Transverse colon (tissue), 4 donors: ENCODE data around the gene CLCNKA. TPM values are rescaled to one million over a fixed set of nuclear protein-coding genes. Genes with fewer than 3 reads are reported as not detected.
A peak's percentile ranks its signal among the peaks of the same experiment; 100 is the strongest.
"Not testable (repeated sequence)": the region's sequence is repeated elsewhere in the genome, so short reads cannot be mapped to it uniquely, and the experiment has no call there.

Source experiments
- DNase-seq: peaks from one replicate; pipeline ENCODE4 v3.0.0-alpha.2; 2019
- H3K27ac ChIP-seq, 4 donors: fragments of 200-600 bp; sonication (generic); 2 replicates each; pipeline ENCODE4 v1.5.1; 2016 to 2018; ENCODE audit warnings: inconsistent platforms in 4 of 4
- H3K27me3 ChIP-seq: fragments of 200-600 bp; sonication (generic); 2 replicates; pipeline ENCODE4 v1.5.1; 2017; ENCODE audit warnings: inconsistent platforms
- H3K36me3 ChIP-seq, 4 donors: fragments of 200-600 bp; sonication (generic); 2 replicates each; pipeline ENCODE4 v1.5.1; 2017 to 2019; ENCODE audit warnings: inconsistent platforms in 4 of 4
- H3K4me1 ChIP-seq, 4 donors: fragments of 200-600 bp; sonication (generic); 2 replicates each; pipeline ENCODE4 v1.5.1; 2017 to 2020; ENCODE audit warnings: inconsistent platforms in 4 of 4
- H3K4me3 ChIP-seq, 4 donors: fragments of 200-600 bp; sonication (generic); 1 replicate in 1 of 4; 2 replicates in 3 of 4; pipeline versions ENCODE4 v1.5.1 to v1.6.1; 2017 to 2019; ENCODE audit warnings: inconsistent platforms in 4 of 4
- H3K9me3 ChIP-seq, 2 donors: fragments of 200-600 bp; sonication (generic); 2 replicates each; pipeline ENCODE4 v1.5.1; 2017 to 2019; ENCODE audit warnings: inconsistent platforms in 2 of 2
- CTCF ChIP-seq, 5 experiments: fragments of 200-600 bp in 3 of 5; fragments of 450-650 bp in 2 of 5; sonication (generic) in 3 of 5; IDR thresholded peaks; 1 replicate in 2 of 5; 2 replicates in 3 of 5; pipeline ENCODE4 v1.5.1; 2016 to 2017; ENCODE audit warnings: antibody characterized with exemption in 5 of 5, inconsistent platforms in 3 of 5, mild to moderate bottlenecking in 2 of 5, moderate library complexity in 1 of 5
- EP300 ChIP-seq: sonication (generic); formaldehyde crosslinking; IDR thresholded peaks from one replicate; pipeline ENCODE4 v1.6.1; 2017; ENCODE audit warnings: antibody characterized with exemption, low read depth
- POLR2A ChIP-seq: fragments of 450-650 bp; IDR thresholded peaks from one replicate; pipeline ENCODE4 v1.6.1; 2016; ENCODE audit warnings: antibody characterized with exemption, mild to moderate bottlenecking, moderate library complexity
- POLR2AphosphoS5 ChIP-seq, 3 donors: sonication (generic); formaldehyde crosslinking; IDR thresholded peaks; one replicate each; pipeline ENCODE4 v1.6.1; 2016; ENCODE audit warnings: antibody characterized with exemption in 3 of 3
- WGBS, 2 donors: methylation state at CpG; one replicate each; pipeline ENCODE4 v1.1.5; 2018; ENCODE audit warnings: low coverage in 1 of 2; 5-methylcytosine and 5-hydroxymethylcytosine counted together
- in situ Hi-C, 4 donors: fragments of 200-750 bp; cut with MboI; loops; one replicate each; pipeline versions ENCODE4 v1.15.0 to v1.15.1; 2017; ENCODE audit warnings: low sequenced_read_pairs in 3 of 4, low pct_ligation_motif_present in 1 of 4, low pct_unique_long_range_greater_than_20kb in 1 of 4
- intact Hi-C: fragments of 100-400 bp; cut with DNase I; formaldehyde crosslinking; loops from one replicate; pipeline ENCODE4 v1.15.1; 2023; ENCODE audit warnings: low total_unique reads
- total RNA-seq, 4 donors: library from RNA; depleted of rRNA; stranded (reverse); fragments of >200 nt; gene quantifications; one replicate each; pipeline ENCODE4 v1.1.0, GENCODE V29; 2016

Gene CLCNKA
- total RNA-seq, 4 donors from 2014 or later = 0.68 to 21.7 (median 0.79) TPM; not detected in 1

GRCh38 chr1:16029288-16029687 lies 7.5 kb downstream of the CLCNKA start:
- Histone ChIP-seq H3K4me3 (no peak overlapping the region), H3K27ac (no peak overlapping the region), H3K36me3 (no peaks in the 10 kb centered on the region), H3K27me3 (peaks cover 26% of the 10 kb centered on the region), H3K4me1 (peaks cover 11 to 15% (median 13%) of the 10 kb centered on the region in 4 donors), H3K9me3 (no peaks in the 10 kb centered on the region)
- intact Hi-C loops = no loop called here
- no peak for DNase-seq
- TF ChIP-seq POLR2A (no peak), CTCF (IDR thresholded peaks at IDR 0.05) (no peak), EP300 (no peak), POLR2AphosphoS5 (IDR thresholded peaks at IDR 0.05) (no peak)
- in situ Hi-C loops = no loop called here
- WGBS, 2 donors = 60% methylated on average over 1 of the region's 1 CpG; no CpG with 5 or more reads in 1 of the 2 donors

GRCh38 chr1:16031551-16031950 lies 9.7 kb downstream of the CLCNKA start:
- intact Hi-C loops (no loop called here), in situ Hi-C loops (no loop called here)
- H3K4me1 ChIP-seq = peaks cover 11 to 15% (median 13%) of the 10 kb centered on the region in 4 donors
- peaks cover 23% of the 10 kb centered on the region for H3K27me3 ChIP-seq
- 81% methylated on average over 8 of the region's 8 CpGs; no CpG with 5 or more reads in 1 of the 2 donors for WGBS, 2 donors
- no peak overlapping the region for H3K27ac ChIP-seq
- no peak overlapping the region for H3K4me3 ChIP-seq
- H3K9me3 ChIP-seq = no peaks in the 10 kb centered on the region
- no peak for DNase-seq
- TF ChIP-seq POLR2A = no peak
- TF ChIP-seq EP300 = no peak
- no peak for TF ChIP-seq POLR2AphosphoS5 (IDR thresholded peaks at IDR 0.05)
- no peak for TF ChIP-seq CTCF (IDR thresholded peaks at IDR 0.05)
- H3K36me3 ChIP-seq = no peaks in the 10 kb centered on the region

- Histone ChIP-seq H3K4me1 (peaks cover 3 to 7% (median 5%) of the 10 kb centered on the region in 4 donors), H3K27ac (no peak overlapping the region), H3K36me3 (no peaks in the 10 kb centered on the region), H3K27me3 (peaks cover 13% of the 10 kb centered on the region), H3K9me3 (no peaks in the 10 kb centered on the region), H3K4me3 (no peak overlapping the region)
- 30 to 39% methylated on average over 2 to 17 of the region's 18 CpGs for WGBS, 2 donors
- in situ Hi-C loops (no loop called here), intact Hi-C loops (loop anchor here (2.0 kb wide), 1 partner anchor 24 kb away; no protein-coding TSS in a partner anchor)
- TF ChIP-seq POLR2A (no peak), POLR2AphosphoS5 (IDR thresholded peaks at IDR 0.05) (peak in 1 of 3 donors; percentile 6), CTCF (IDR thresholded peaks at IDR 0.05) (peak; percentile 92 to 99 (median 96))
- DNase-seq = peak; percentile 84
Measured at GRCh38 chr1:16032388-16033102, 10.7 kb downstream of the CLCNKA start.

- H3K27me3 ChIP-seq, in situ Hi-C loops, H3K9me3 ChIP-seq, H3K36me3 ChIP-seq, DNase-seq, H3K4me3 ChIP-seq, H3K27ac ChIP-seq, H3K4me1 ChIP-seq: not testable (repeated sequence)
- intact Hi-C loops = loop anchor here (2.0 kb wide), 1 partner anchor 24 kb away; no protein-coding TSS in a partner anchor
- 68% methylated on average over 7 of the region's 7 CpGs; no CpG with 5 or more reads in 1 of the 2 donors for WGBS, 2 donors
Measured at GRCh38 chr1:16033103-16033632, 11.3 kb downstream of the CLCNKA start.

GRCh38 chr1:16036461-16036860 lies 14.6 kb downstream of the CLCNKA start:
- DNase-seq, H3K4me1 ChIP-seq, H3K9me3 ChIP-seq, H3K27ac ChIP-seq, H3K27me3 ChIP-seq, H3K36me3 ChIP-seq, in situ Hi-C loops, H3K4me3 ChIP-seq, intact Hi-C loops: not testable (repeated sequence)
- WGBS, 2 donors = 89% methylated on average over 5 of the region's 11 CpGs; no CpG with 5 or more reads in 1 of the 2 donors
